PC-3 (cell line): ENCODE measurements around the gene REXO1. TPM values are rescaled to one million over a fixed set of nuclear protein-coding genes. Genes with fewer than 3 reads are reported as not detected.

ENCODE experiments used
- ATAC-seq: fragments of 200-7000 bp; cut with Tn5 transposase; 2 replicates; pipeline ENCODE4 v1.9.1; 2020; ENCODE audit warnings: mild to moderate bottlenecking, moderate library complexity
- BruUV-seq: library from RNA; stranded (reverse); fragments of 400-500 nt; replicated peaks from 2 replicates; lab custom pipeline; 2021; lab: Mats Ljungman, UMichigan
- CTCF ChIA-PET: fragments of 300-600 bp; sonication (Branson Sonifier 250); formaldehyde crosslinking; loops from one replicate; lab custom pipeline; 2022; ENCODE audit warnings: antibody characterized with exemption; lab: Charles Lee
- POLR2A ChIA-PET: fragments of 300-600 bp; sonication (Branson Sonifier 250); formaldehyde crosslinking; loops from one replicate; lab custom pipeline; 2022; ENCODE audit warnings: antibody characterized with exemption; ENCODE audit not compliant: unreplicated experiment; lab: Charles Lee
- DNase-seq: peaks from one replicate; pipeline ENCODE4 v3.0.0-alpha.2; 2015
- H2AFZ ChIP-seq: fragments of 300-600 bp; sonication (generic); 2 replicates; pipeline ENCODE4 v1.6.0; 2016; ENCODE audit warnings: antibody characterized with exemption, low read length
- H3F3A ChIP-seq: fragments of 300-600 bp; sonication (generic); one replicate; pipeline ENCODE4 v1.6.0; 2017; ENCODE audit warnings: antibody characterized with exemption, low read length, control low read depth, mild to moderate bottlenecking; ENCODE audit not compliant: unreplicated experiment
- H3K27ac ChIP-seq: fragments of 300-600 bp; sonication (generic); 2 replicates; pipeline ENCODE4 v1.5.1; 2016; ENCODE audit warnings: mild to moderate bottlenecking, low read length
- H3K27me3 ChIP-seq: fragments of 300-600 bp; sonication (generic); 2 replicates; pipeline ENCODE4 v1.6.1; 2016; ENCODE audit warnings: low read length, mixed read lengths
- H3K36me3 ChIP-seq: fragments of 300-600 bp; sonication (generic); 2 replicates; pipeline ENCODE4 v1.6.1; 2016; ENCODE audit warnings: low read depth, mixed run types, low read length, mixed read lengths
- H3K4me1 ChIP-seq: fragments of 300-600 bp; sonication (generic); 2 replicates; pipeline ENCODE4 v1.5.1; 2016; ENCODE audit warnings: low read length; ENCODE audit not compliant: insufficient read depth
- H3K4me2 ChIP-seq: fragments of 300-600 bp; sonication (generic); 2 replicates; pipeline ENCODE4 v1.6.0; 2016; ENCODE audit warnings: low read length
- H3K4me3 ChIP-seq: fragments of 300-600 bp; sonication (generic); 2 replicates; pipeline ENCODE4 v1.5.1; 2016; ENCODE audit warnings: mild to moderate bottlenecking, low read length, mixed read lengths
- H3K79me2 ChIP-seq: fragments of 300-600 bp; sonication (generic); 2 replicates; pipeline ENCODE4 v1.6.1; 2017; ENCODE audit warnings: low read length, mixed read lengths
- H3K9ac ChIP-seq: fragments of 300-600 bp; sonication (generic); 2 replicates; pipeline ENCODE4 v1.6.0; 2016; ENCODE audit warnings: mild to moderate bottlenecking, low read length
- H3K9me2 ChIP-seq: fragments of 300-600 bp; sonication (generic); replicated peaks from 2 replicates; pipeline ENCODE4 v1.6.1; 2016; ENCODE audit warnings: mixed run types, low read length, mixed read lengths
- H3K9me3 ChIP-seq: fragments of 300-600 bp; sonication (generic); 2 replicates; pipeline ENCODE4 v1.6.1; 2016; ENCODE audit warnings: low read length, mixed read lengths
- H4K20me1 ChIP-seq: fragments of 300-600 bp; sonication (generic); 2 replicates; pipeline ENCODE4 v1.6.1; 2016; ENCODE audit warnings: low read length, mixed read lengths
- EZH2 ChIP-seq: fragments of 300-600 bp; sonication (generic); IDR thresholded peaks from one replicate; pipeline ENCODE4 v1.6.1; 2017; ENCODE audit warnings: antibody characterized with exemption, mild to moderate bottlenecking, low read length; ENCODE audit not compliant: unreplicated experiment
- EZH2phosphoT487 ChIP-seq: fragments of 300-600 bp; sonication (generic); IDR thresholded peaks from 2 replicates; pipeline ENCODE4 v1.6.1; 2018; ENCODE audit warnings: mild to moderate bottlenecking, antibody characterized with exemption, low read length, borderline replicate concordance
- intact Hi-C: fragments of 100-400 bp; cut with micrococcal nuclease; formaldehyde crosslinking; loops from 2 replicates; pipeline ENCODE4 v1.9.0; 2023
- total RNA-seq: library from RNA; depleted of rRNA; stranded (reverse); fragments of >200 nt; gene quantifications from 2 replicates; pipeline ENCODE4 v1.2.3, GENCODE V29; 2014
- TF ChIP-seq, protein P1 (sequence below): fragments of 300-600 bp; sonication (generic); conservative IDR thresholded peaks from 2 replicates; pipeline ENCODE4 v1.5.1; 2017; ENCODE audit warnings: antibody characterized with exemption, low read depth, mild to moderate bottlenecking, low read length

The REXO1 gene
- total RNA-seq, 1 experiment from 2014 or later, result 21.4 TPM

DNA sequence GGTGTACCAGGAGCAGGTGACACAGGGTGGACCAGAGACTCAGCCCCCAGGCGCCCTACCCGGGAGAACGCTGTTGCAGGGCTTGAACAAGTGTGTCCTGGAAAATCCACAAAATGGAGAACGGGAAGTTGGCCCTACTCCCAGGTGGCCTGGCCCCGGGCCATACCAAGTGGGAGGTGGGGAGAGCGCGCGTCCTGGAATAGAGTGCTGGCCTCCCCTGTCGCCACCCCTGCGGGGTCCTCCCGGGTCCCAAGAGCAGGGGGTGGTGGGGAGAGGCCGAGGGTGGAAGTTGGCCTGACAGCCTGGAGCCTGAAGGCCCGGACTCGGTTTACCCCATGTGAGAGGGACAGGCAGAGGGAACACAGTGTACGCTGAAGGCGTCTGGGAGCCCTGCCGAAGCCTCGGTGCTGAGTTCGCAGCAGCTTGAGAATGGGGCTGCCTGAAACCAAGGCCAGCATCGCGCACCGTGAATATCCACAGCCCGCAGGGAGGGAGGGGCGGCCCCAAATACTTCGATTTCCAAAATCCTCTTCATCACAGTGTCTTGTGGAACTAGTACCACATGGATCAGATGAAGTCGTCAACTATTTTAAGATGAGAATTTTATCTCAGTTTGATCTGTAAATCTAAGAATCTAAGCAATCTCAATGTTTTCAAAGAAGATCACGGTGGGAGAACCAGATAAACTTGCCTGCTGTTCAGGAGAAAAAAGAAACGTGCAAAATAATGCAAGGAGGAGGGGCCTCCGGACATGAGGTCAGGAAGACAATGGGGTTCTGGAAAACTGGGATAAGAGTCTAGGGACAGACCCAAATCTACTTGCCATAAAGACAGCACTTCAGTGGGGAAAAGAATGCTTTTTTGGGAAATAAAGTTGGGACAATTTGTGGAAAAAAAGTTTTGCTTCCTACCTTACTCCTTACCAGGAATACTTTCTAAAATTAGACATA lies 25.5 kb upstream of the REXO1 start:
- Histone ChIP-seq H2AFZ (no peak overlapping the region), H4K20me1 (no peaks in the 10 kb centered on the region), H3K4me3 (peak overlapping the region; percentile 93), H3K9ac (peak overlapping the region; percentile 90; the same call in 1 of the 2 replicates), H3K79me2 (peaks cover 38% of the 10 kb centered on the region), H3K27me3 (no peaks in the 10 kb centered on the region), H3K4me2 (peak overlapping the region; percentile 98), H3K9me2 (no peaks in the 10 kb centered on the region), H3F3A (no peaks in the 10 kb centered on the region), H3K9me3 (no peaks in the 10 kb centered on the region), H3K4me1 (peaks cover 10% of the 10 kb centered on the region; the same call in 1 of the 2 replicates), H3K27ac (no peak overlapping the region), H3K36me3 (no peaks in the 10 kb centered on the region)
- CTCF ChIA-PET, result no interaction called here
- ATAC-seq (no peak), DNase-seq (no peak)
- POLR2A ChIA-PET, result interaction anchor here (0.6 kb wide), 1 partner anchor 16 kb away, joined by 6 read pairs; no protein-coding TSS in a partner anchor
- intact Hi-C loops, result no loop called here
- no TSS peak for BruUV-seq
- TF ChIP-seq EZH2phosphoT487 (no peak), EZH2 (no peak)
- TF ChIP-seq, protein P1, sequence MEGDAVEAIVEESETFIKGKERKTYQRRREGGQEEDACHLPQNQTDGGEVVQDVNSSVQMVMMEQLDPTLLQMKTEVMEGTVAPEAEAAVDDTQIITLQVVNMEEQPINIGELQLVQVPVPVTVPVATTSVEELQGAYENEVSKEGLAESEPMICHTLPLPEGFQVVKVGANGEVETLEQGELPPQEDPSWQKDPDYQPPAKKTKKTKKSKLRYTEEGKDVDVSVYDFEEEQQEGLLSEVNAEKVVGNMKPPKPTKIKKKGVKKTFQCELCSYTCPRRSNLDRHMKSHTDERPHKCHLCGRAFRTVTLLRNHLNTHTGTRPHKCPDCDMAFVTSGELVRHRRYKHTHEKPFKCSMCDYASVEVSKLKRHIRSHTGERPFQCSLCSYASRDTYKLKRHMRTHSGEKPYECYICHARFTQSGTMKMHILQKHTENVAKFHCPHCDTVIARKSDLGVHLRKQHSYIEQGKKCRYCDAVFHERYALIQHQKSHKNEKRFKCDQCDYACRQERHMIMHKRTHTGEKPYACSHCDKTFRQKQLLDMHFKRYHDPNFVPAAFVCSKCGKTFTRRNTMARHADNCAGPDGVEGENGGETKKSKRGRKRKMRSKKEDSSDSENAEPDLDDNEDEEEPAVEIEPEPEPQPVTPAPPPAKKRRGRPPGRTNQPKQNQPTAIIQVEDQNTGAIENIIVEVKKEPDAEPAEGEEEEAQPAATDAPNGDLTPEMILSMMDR, result no peak

DNA sequence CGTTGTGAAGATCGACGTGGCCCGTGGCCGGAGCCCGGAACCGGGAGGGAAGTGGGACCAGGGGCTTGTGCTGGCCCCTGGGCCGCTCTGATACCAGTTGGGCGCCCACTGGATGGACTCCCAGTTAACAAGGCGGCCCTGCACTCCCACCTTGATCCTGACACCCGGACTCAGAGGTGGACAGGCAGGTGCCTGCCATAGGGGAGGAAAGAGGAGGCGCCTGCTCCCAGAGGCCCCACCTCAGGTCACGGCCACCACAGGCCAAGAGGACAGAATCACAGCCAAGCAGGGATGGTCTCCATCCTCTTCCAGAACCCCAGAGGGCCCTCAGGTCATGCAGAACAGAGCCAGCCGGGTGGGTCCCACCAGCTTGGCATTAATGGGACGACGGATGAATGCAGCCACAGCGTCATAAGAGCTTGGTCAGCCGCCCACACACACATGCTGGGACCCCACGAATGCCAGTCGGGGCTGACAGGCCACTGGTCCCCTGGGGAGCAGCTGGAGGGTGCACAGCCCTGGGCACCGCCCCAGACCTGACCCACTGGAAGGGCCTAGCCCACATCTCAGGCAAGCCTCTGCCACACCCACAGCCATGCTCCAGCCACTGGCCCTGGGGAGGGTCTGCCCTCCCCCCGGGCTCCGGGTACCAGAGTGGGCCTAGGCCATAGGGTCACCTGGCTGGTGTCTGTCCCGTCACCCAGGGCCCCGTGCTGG lies 24.7 kb upstream of the REXO1 start:
- ATAC-seq (no peak), DNase-seq (no peak)
- no peaks in the 10 kb centered on the region for H3K27me3 ChIP-seq
- H3K4me3 ChIP-seq, result peak overlapping the region; percentile 93; the same call in 1 of the 2 replicates
- H3K36me3 ChIP-seq, result no peaks in the 10 kb centered on the region
- no TSS peak for BruUV-seq
- H3K4me2 ChIP-seq, result peak overlapping the region; percentile 98; the same call in 1 of the 2 replicates
- intact Hi-C loops, result no loop called here
- no peaks in the 10 kb centered on the region for H3K9me2 ChIP-seq
- peaks cover 10% of the 10 kb centered on the region; the same call in 1 of the 2 replicates for H3K4me1 ChIP-seq
- H2AFZ ChIP-seq, result no peak overlapping the region
- TF ChIP-seq, protein P1, result no peak
- TF ChIP-seq EZH2 (no peak), EZH2phosphoT487 (no peak)
- CTCF ChIA-PET, result no interaction called here
- H3K9ac ChIP-seq, result no peak overlapping the region
- peaks cover 38% of the 10 kb centered on the region for H3K79me2 ChIP-seq
- H3K9me3 ChIP-seq, result no peaks in the 10 kb centered on the region
- H3F3A ChIP-seq, result no peaks in the 10 kb centered on the region
- H3K27ac ChIP-seq, result no peak overlapping the region
- POLR2A ChIA-PET, result no interaction called here
- no peaks in the 10 kb centered on the region for H4K20me1 ChIP-seq
